ENCODE results near the gene PLA2G6.

DNA sequence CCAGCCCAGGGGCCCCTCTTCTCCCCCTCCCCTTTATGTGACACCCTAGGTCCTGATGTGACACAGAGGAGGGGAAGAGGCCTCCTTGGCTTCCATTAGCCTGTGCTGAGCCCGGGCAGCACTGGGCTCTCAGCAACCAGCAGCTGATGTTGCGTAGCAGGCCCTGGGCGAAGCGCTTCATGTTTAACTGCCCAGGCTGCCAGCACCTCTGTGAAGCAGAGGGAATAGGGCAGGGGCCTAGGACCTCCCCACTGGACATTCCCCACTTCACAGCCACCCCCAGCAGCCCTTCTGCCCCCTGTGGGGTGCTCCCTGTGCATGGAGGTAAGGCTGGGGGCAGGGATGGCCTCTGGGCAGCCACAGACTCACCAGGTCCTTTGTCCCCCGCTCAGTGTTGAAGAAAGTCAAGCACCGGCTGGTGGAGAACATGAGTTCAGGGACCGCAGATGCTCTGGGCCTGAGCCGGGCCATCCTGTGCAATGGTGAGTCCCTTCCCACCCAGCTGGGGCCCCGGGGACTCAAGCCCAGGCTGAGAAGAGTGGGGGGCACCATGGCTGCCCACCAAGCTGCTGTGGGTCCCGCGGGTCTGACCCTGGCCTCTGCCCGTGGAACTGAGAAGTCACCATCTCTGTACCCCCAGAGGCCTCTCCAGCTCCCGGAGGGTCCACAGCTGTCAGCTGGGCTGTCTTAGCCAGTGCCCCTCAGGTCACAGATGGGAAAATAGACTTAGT lies 112.8 kb downstream of the PLA2G6 start:
- TF ChIP-seq RAD21 (IDR thresholded peaks at IDR 0.05; ENCODE audit: low read length) (no peak), RFX5 (IDR thresholded peaks at IDR 0.05; ENCODE audit: low read depth, low read length) (no peak)
- TF ChIP-seq, protein P1, sequence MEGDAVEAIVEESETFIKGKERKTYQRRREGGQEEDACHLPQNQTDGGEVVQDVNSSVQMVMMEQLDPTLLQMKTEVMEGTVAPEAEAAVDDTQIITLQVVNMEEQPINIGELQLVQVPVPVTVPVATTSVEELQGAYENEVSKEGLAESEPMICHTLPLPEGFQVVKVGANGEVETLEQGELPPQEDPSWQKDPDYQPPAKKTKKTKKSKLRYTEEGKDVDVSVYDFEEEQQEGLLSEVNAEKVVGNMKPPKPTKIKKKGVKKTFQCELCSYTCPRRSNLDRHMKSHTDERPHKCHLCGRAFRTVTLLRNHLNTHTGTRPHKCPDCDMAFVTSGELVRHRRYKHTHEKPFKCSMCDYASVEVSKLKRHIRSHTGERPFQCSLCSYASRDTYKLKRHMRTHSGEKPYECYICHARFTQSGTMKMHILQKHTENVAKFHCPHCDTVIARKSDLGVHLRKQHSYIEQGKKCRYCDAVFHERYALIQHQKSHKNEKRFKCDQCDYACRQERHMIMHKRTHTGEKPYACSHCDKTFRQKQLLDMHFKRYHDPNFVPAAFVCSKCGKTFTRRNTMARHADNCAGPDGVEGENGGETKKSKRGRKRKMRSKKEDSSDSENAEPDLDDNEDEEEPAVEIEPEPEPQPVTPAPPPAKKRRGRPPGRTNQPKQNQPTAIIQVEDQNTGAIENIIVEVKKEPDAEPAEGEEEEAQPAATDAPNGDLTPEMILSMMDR (conservative IDR thresholded peaks at IDR 0.05; ENCODE audit: low read depth, low read length), result no peak

All from IMR-90 (cell line).